A673 (cell line): ENCODE measurements around the gene ISL2.

ENCODE experiments used
- EZH2 ChIP-seq: fragments of 200-600 bp; sonication (generic); IDR thresholded peaks from 2 replicates; pipeline ENCODE4 v1.6.1; 2017; ENCODE audit warnings: borderline replicate concordance, low read depth, mild to moderate bottlenecking, mixed read lengths, antibody characterized with exemption, low read length; ENCODE audit not compliant: poor library complexity, severe bottlenecking
- TF ChIP-seq, protein P1 (sequence below): fragments of 300-800, 200-600 bp; sonication (generic); conservative IDR thresholded peaks from 2 replicates; pipeline ENCODE4 v1.5.1; 2017; ENCODE audit warnings: low read depth, mild to moderate bottlenecking, antibody characterized with exemption, low read length, moderate library complexity, mixed read lengths

GRCh38 chr15:76337059-76337695, 604 bp downstream of the ISL2 start:
- TF ChIP-seq, protein P1, sequence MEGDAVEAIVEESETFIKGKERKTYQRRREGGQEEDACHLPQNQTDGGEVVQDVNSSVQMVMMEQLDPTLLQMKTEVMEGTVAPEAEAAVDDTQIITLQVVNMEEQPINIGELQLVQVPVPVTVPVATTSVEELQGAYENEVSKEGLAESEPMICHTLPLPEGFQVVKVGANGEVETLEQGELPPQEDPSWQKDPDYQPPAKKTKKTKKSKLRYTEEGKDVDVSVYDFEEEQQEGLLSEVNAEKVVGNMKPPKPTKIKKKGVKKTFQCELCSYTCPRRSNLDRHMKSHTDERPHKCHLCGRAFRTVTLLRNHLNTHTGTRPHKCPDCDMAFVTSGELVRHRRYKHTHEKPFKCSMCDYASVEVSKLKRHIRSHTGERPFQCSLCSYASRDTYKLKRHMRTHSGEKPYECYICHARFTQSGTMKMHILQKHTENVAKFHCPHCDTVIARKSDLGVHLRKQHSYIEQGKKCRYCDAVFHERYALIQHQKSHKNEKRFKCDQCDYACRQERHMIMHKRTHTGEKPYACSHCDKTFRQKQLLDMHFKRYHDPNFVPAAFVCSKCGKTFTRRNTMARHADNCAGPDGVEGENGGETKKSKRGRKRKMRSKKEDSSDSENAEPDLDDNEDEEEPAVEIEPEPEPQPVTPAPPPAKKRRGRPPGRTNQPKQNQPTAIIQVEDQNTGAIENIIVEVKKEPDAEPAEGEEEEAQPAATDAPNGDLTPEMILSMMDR: no peak
- peak; percentile 46 for TF ChIP-seq EZH2
